ENCODE measurements around the gene FOXP2. TPM values are rescaled to one million over a fixed set of nuclear protein-coding genes. Genes with fewer than 3 reads are reported as not detected.

The FOXP2 gene
- total RNA-seq, 3 donors from 2014 or later (not counting 1 experiment from before 2014, with no cell fraction given), result not detected

GRCh38 chr7:114388021-114388420 lies 26.6 kb upstream of the FOXP2 start:
- Histone ChIP-seq H3K27ac (ENCODE audit: low read length) (no peak overlapping the region), H3K4me3 (ENCODE audit: low read length) (no peak overlapping the region), H3K9me3 (ENCODE audit: control insufficient read depth, insufficient read depth, low read length) (no peaks in the 10 kb centered on the region), H3K27me3 (ENCODE audit: control insufficient read depth, insufficient read depth, low read length) (no peaks in the 10 kb centered on the region), H3K4me1 (ENCODE audit: control insufficient read depth, insufficient read depth, low read length) (no peaks in the 10 kb centered on the region), H3K36me3 (ENCODE audit: control insufficient read depth, insufficient read depth, low read length) (no peaks in the 10 kb centered on the region)
- no peaks in the 10 kb centered on the region for H3K4me1 Mint-ChIP-seq
- no peak for TF ChIP-seq CTCF (IDR thresholded peaks at IDR 0.05)
- no peaks in the 10 kb centered on the region for H3K27me3 Mint-ChIP-seq (ENCODE audit: low read depth in 2 of 2)
- no peak for ATAC-seq
- no peaks in the 10 kb centered on the region for H3K36me3 Mint-ChIP-seq
- H3K9me3 Mint-ChIP-seq, result peaks cover 4 to 10% of the 10 kb centered on the region in 2 donors
- H3K27ac Mint-ChIP-seq, result no peak overlapping the region
- no peak for DNase-seq
- no peak overlapping the region for H3K4me3 Mint-ChIP-seq
- intact Hi-C loops (cut with micrococcal nuclease), result no loop called here

GRCh38 chr7:114392686-114393085 lies 21.9 kb upstream of the FOXP2 start:
- no peaks in the 10 kb centered on the region for H3K36me3 Mint-ChIP-seq
- TF ChIP-seq CTCF (IDR thresholded peaks at IDR 0.05), result no peak
- Histone ChIP-seq H3K27ac (ENCODE audit: low read length) (no peak overlapping the region), H3K27me3 (ENCODE audit: control insufficient read depth, insufficient read depth, low read length) (no peaks in the 10 kb centered on the region), H3K36me3 (ENCODE audit: control insufficient read depth, insufficient read depth, low read length) (no peaks in the 10 kb centered on the region), H3K4me3 (ENCODE audit: low read length) (no peak overlapping the region), H3K9me3 (ENCODE audit: control insufficient read depth, insufficient read depth, low read length) (no peaks in the 10 kb centered on the region), H3K4me1 (ENCODE audit: control insufficient read depth, insufficient read depth, low read length) (no peaks in the 10 kb centered on the region)
- 89% methylated on average over 2 of the region's 2 CpGs for WGBS (ENCODE audit: insufficient coverage)
- H3K9me3 Mint-ChIP-seq, result peaks cover 15 to 18% of the 10 kb centered on the region in 2 donors
- ATAC-seq, result no peak
- no peak overlapping the region for H3K4me3 Mint-ChIP-seq
- no peaks in the 10 kb centered on the region for H3K27me3 Mint-ChIP-seq (ENCODE audit: low read depth in 2 of 2)
- H3K4me1 Mint-ChIP-seq, result no peaks in the 10 kb centered on the region
- intact Hi-C loops (cut with micrococcal nuclease), result no loop called here
- H3K27ac Mint-ChIP-seq, result no peak overlapping the region
- DNase-seq, result no peak

- Mint-ChIP-seq H3K9me3 (peaks cover 3 to 7% of the 10 kb centered on the region in 2 donors), H3K36me3 (no peaks in the 10 kb centered on the region), H3K4me1 (no peaks in the 10 kb centered on the region), H3K4me3 (no peak overlapping the region), H3K27ac (no peak overlapping the region), H3K27me3 (ENCODE audit: low read depth in 2 of 2) (no peaks in the 10 kb centered on the region)
- no peak overlapping the region for H3K4me3 ChIP-seq (ENCODE audit: low read length)
- no peak for DNase-seq
- ATAC-seq, result no peak
- TF ChIP-seq CTCF (IDR thresholded peaks at IDR 0.05), result no peak
- intact Hi-C loops (cut with micrococcal nuclease), result no loop called here
- no peaks in the 10 kb centered on the region for H3K36me3 ChIP-seq (ENCODE audit: control insufficient read depth, insufficient read depth, low read length)
- no peaks in the 10 kb centered on the region for H3K27me3 ChIP-seq (ENCODE audit: control insufficient read depth, insufficient read depth, low read length)
- WGBS (ENCODE audit: insufficient coverage), result 83% methylated on average over 1 of the region's 2 CpGs
- H3K27ac ChIP-seq (ENCODE audit: low read length), result no peak overlapping the region
- H3K9me3 ChIP-seq (ENCODE audit: control insufficient read depth, insufficient read depth, low read length), result no peaks in the 10 kb centered on the region
- no peaks in the 10 kb centered on the region for H3K4me1 ChIP-seq (ENCODE audit: control insufficient read depth, insufficient read depth, low read length)
Observed at GRCh38 chr7:114402876-114403635, 11.6 kb upstream of the FOXP2 start.

- Histone ChIP-seq H3K36me3 (ENCODE audit: control insufficient read depth, insufficient read depth, low read length) (no peaks in the 10 kb centered on the region), H3K27me3 (ENCODE audit: control insufficient read depth, insufficient read depth, low read length) (no peaks in the 10 kb centered on the region), H3K27ac (ENCODE audit: low read length) (no peak overlapping the region), H3K4me1 (ENCODE audit: control insufficient read depth, insufficient read depth, low read length) (no peaks in the 10 kb centered on the region), H3K4me3 (ENCODE audit: low read length) (no peak overlapping the region), H3K9me3 (ENCODE audit: control insufficient read depth, insufficient read depth, low read length) (no peaks in the 10 kb centered on the region)
- H3K9me3 Mint-ChIP-seq, result peaks cover 7% of the 10 kb centered on the region in 2 donors
- H3K27me3 Mint-ChIP-seq (ENCODE audit: low read depth in 2 of 2), result no peaks in the 10 kb centered on the region
- no peak for TF ChIP-seq CTCF (IDR thresholded peaks at IDR 0.05)
- H3K36me3 Mint-ChIP-seq, result no peaks in the 10 kb centered on the region
- H3K4me1 Mint-ChIP-seq, result no peaks in the 10 kb centered on the region
- intact Hi-C loops (cut with micrococcal nuclease), result no loop called here
- no peak overlapping the region for H3K4me3 Mint-ChIP-seq
- DNase-seq (no peak), ATAC-seq (no peak)
- no peak overlapping the region for H3K27ac Mint-ChIP-seq
- WGBS (ENCODE audit: insufficient coverage), result 14% methylated on average over 1 of the region's 2 CpGs
Observed at GRCh38 chr7:114405427-114405826, 9.2 kb upstream of the FOXP2 start.
